ENCODE data around the gene PTPN5. TPM values are rescaled to one million over a fixed set of nuclear protein-coding genes. Genes with fewer than 3 reads are reported as not detected.

Gene PTPN5
- total RNA-seq, 1 experiment from 2014 or later: not detected

- DNase-seq (ENCODE audit: low read depth, low spot score): no peak
- in situ Hi-C loops (cut with HindIII; ENCODE audit: low pct_unique_long_range_greater_than_20kb, low sequenced_read_pairs): no loop called here
These were observed 15.3 kb downstream of the PTPN5 start for GRCh38 chr11:18776324-18776723.

- DNase-seq (ENCODE audit: low read depth, low spot score): peak; percentile 82
- in situ Hi-C loops (cut with HindIII; ENCODE audit: low pct_unique_long_range_greater_than_20kb, low sequenced_read_pairs): no loop called here
These were observed 15.9 kb downstream of the PTPN5 start for GRCh38 chr11:18775492-18776292.

- no peak for DNase-seq (ENCODE audit: low read depth, low spot score)
These were observed 16.8 kb downstream of the PTPN5 start for GRCh38 chr11:18774801-18775200.

GRCh38 chr11:18773681-18774080 is 17.9 kb downstream of the PTPN5 start:
- in situ Hi-C loops (cut with HindIII; ENCODE audit: low pct_unique_long_range_greater_than_20kb, low sequenced_read_pairs): no loop called here
- DNase-seq (ENCODE audit: low read depth, low spot score): no peak

More at GRCh38 chr11:18774801-18775200, 16.8 kb downstream of the PTPN5 start:
- in situ Hi-C loops (cut with HindIII; ENCODE audit: low pct_unique_long_range_greater_than_20kb, low sequenced_read_pairs): no loop called here

GRCh38 chr11:18773104-18773503 is 18.5 kb downstream of the PTPN5 start:
- in situ Hi-C loops (cut with HindIII; ENCODE audit: low pct_unique_long_range_greater_than_20kb, low sequenced_read_pairs): no loop called here
- no peak for DNase-seq (ENCODE audit: low read depth, low spot score)

- in situ Hi-C loops (cut with HindIII; ENCODE audit: low pct_unique_long_range_greater_than_20kb, low sequenced_read_pairs): no loop called here
- no peak for DNase-seq (ENCODE audit: low read depth, low spot score)
These were observed 19.4 kb downstream of the PTPN5 start for GRCh38 chr11:18772211-18772610.

- in situ Hi-C loops (cut with HindIII; ENCODE audit: low pct_unique_long_range_greater_than_20kb, low sequenced_read_pairs): no loop called here
- DNase-seq (ENCODE audit: low read depth, low spot score): no peak
These were observed 20.1 kb downstream of the PTPN5 start for GRCh38 chr11:18771266-18772035.

- in situ Hi-C loops (cut with HindIII; ENCODE audit: low pct_unique_long_range_greater_than_20kb, low sequenced_read_pairs): no loop called here
- DNase-seq (ENCODE audit: low read depth, low spot score): no peak
These were observed 21.0 kb downstream of the PTPN5 start for GRCh38 chr11:18770479-18771125.

- in situ Hi-C loops (cut with HindIII; ENCODE audit: low pct_unique_long_range_greater_than_20kb, low sequenced_read_pairs): no loop called here
These were observed 21.7 kb downstream of the PTPN5 start for GRCh38 chr11:18769802-18770456.

GRCh38 chr11:18768978-18769377 is 22.6 kb downstream of the PTPN5 start:
- in situ Hi-C loops (cut with HindIII; ENCODE audit: low pct_unique_long_range_greater_than_20kb, low sequenced_read_pairs): no loop called here
- DNase-seq (ENCODE audit: low read depth, low spot score): no peak

More at GRCh38 chr11:18769802-18770456, 21.7 kb downstream of the PTPN5 start:
- DNase-seq (ENCODE audit: low read depth, low spot score): no peak

- in situ Hi-C loops (cut with HindIII; ENCODE audit: low pct_unique_long_range_greater_than_20kb, low sequenced_read_pairs): no loop called here
- DNase-seq (ENCODE audit: low read depth, low spot score): no peak
These were observed 23.1 kb downstream of the PTPN5 start for GRCh38 chr11:18768472-18768901.

- DNase-seq (ENCODE audit: low read depth, low spot score): no peak
- in situ Hi-C loops (cut with HindIII; ENCODE audit: low pct_unique_long_range_greater_than_20kb, low sequenced_read_pairs): no loop called here
These were observed 25.6 kb downstream of the PTPN5 start for GRCh38 chr11:18766015-18766414.

GRCh38 chr11:18765554-18765953 is 26.0 kb downstream of the PTPN5 start:
- in situ Hi-C loops (cut with HindIII; ENCODE audit: low pct_unique_long_range_greater_than_20kb, low sequenced_read_pairs): no loop called here
- DNase-seq (ENCODE audit: low read depth, low spot score): peak; percentile 5

GRCh38 chr11:18761741-18762140 is 29.9 kb downstream of the PTPN5 start:
- in situ Hi-C loops (cut with HindIII; ENCODE audit: low pct_unique_long_range_greater_than_20kb, low sequenced_read_pairs): no loop called here
- DNase-seq (ENCODE audit: low read depth, low spot score): no peak

GRCh38 chr11:18761144-18761543 is 30.5 kb downstream of the PTPN5 start:
- DNase-seq (ENCODE audit: low read depth, low spot score): no peak
- in situ Hi-C loops (cut with HindIII; ENCODE audit: low pct_unique_long_range_greater_than_20kb, low sequenced_read_pairs): no loop called here

- DNase-seq (ENCODE audit: low read depth, low spot score): no peak
- in situ Hi-C loops (cut with HindIII; ENCODE audit: low pct_unique_long_range_greater_than_20kb, low sequenced_read_pairs): no loop called here
These were observed 33.8 kb downstream of the PTPN5 start for GRCh38 chr11:18757811-18758210.

- DNase-seq (ENCODE audit: low read depth, low spot score): no peak
- in situ Hi-C loops (cut with HindIII; ENCODE audit: low pct_unique_long_range_greater_than_20kb, low sequenced_read_pairs): no loop called here
These were observed 34.7 kb downstream of the PTPN5 start for GRCh38 chr11:18756889-18757288.

- no peak for DNase-seq (ENCODE audit: low read depth, low spot score)
- in situ Hi-C loops (cut with HindIII; ENCODE audit: low pct_unique_long_range_greater_than_20kb, low sequenced_read_pairs): no loop called here
These were observed 37.3 kb downstream of the PTPN5 start for GRCh38 chr11:18754308-18754707.

Measured in SK-MEL-5 (cell line).